Measurements from ENCODE around the gene CDC42BPA. TPM values are rescaled to one million over a fixed set of nuclear protein-coding genes. Genes with fewer than 3 reads are reported as not detected.

Gene CDC42BPA
- total and polyA plus RNA-seq, 2 of the 8 experiments (the other 6 are each of a cell fraction or from before 2014, with no cell fraction given), result 7.1 to 28.5 TPM

DNA sequence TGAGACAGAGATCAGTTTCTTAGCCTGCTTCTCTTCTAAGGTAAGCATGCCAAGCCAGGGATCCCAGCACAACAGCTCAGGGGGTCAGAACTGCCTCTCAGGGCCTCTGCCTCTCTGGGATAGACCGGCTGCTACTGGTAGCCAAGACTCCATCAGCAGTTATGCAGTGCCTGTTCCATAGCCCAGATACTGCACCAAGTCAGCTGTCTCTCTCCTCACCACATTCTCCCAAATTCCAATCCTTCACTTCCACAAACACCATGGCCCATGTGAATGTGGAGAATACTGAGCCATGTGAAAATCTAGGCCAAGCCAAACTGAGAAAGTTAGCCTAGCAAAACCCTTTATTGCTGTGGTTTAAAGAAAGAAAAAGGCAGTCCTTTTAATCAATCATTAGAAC lies 37.5 kb downstream of the CDC42BPA start:
- Histone ChIP-seq H3K9ac (replicated peaks in 1 of 4; ENCODE audit: extremely low read depth in 1 of 4, low read depth in 3 of 4, low read length in 3 of 4) (no peak overlapping the region), H4K91ac (replicated peaks; ENCODE audit: insufficient read length, low read length) (no peak overlapping the region), H3K4me1 (replicated peaks in 1 of 4; ENCODE audit: control insufficient read depth in 3 of 4, insufficient read depth in 4 of 4, low read length in 3 of 4) (no peaks in the 10 kb centered on the region), H3K79me1 (ENCODE audit: low read depth, low read length) (peaks cover 6% of the 10 kb centered on the region), H3K4me2 (ENCODE audit: insufficient read depth in 1 of 2, low read depth in 2 of 2, low read length in 2 of 2) (no peak overlapping the region), H2BK5ac (ENCODE audit: low read depth, low read length) (no peak overlapping the region), H3K4ac (replicated peaks; ENCODE audit: insufficient read length, low read depth, low read length) (no peak overlapping the region), H4K8ac (ENCODE audit: extremely low read depth, insufficient read depth, low read length) (no peak overlapping the region), H3K79me2 (ENCODE audit: control insufficient read depth in 1 of 2, insufficient read depth in 2 of 2, low read length in 2 of 2) (peaks cover 0 to 72% of the 10 kb centered on the region in 2 experiments; a peak in 2 of 4 replicates), H2BK12ac (ENCODE audit: low read depth, low read length) (no peak overlapping the region), H3K27me3 (replicated peaks in 1 of 4; ENCODE audit: control insufficient read depth in 3 of 4, extremely low read depth in 1 of 4, insufficient read depth in 3 of 4, low read length in 3 of 4) (no peaks in the 10 kb centered on the region), H3K4me3 (ENCODE audit: extremely low read depth in 1 of 4, insufficient read depth in 2 of 4, low read depth in 3 of 4, low read length in 4 of 4) (no peak overlapping the region), H3K36me3 (ENCODE audit: control insufficient read depth in 2 of 4, insufficient read depth in 4 of 4, low read length in 3 of 4) (peaks cover 0 to 19% (median 2%) of the 10 kb centered on the region in 4 experiments; a peak in 3 of 8 replicates), H4K5ac (ENCODE audit: insufficient read length, low read depth, low read length) (no peak overlapping the region), H3K27ac (ENCODE audit: low read depth, low read length) (no peak overlapping the region), H3K23ac (ENCODE audit: insufficient read length) (no peak overlapping the region), H2AK5ac (ENCODE audit: low read depth, low read length) (no peak overlapping the region), H2BK20ac (ENCODE audit: low read length) (no peak overlapping the region), H3K23me2 (ENCODE audit: low read depth, low read length) (no peaks in the 10 kb centered on the region), H3K18ac (ENCODE audit: extremely low read depth, low read length) (no peak overlapping the region), H2BK120ac (replicated peaks; ENCODE audit: low read depth, low read length) (no peak overlapping the region), H3K9me3 (ENCODE audit: insufficient read depth in 2 of 2, low read depth in 1 of 2, low read length in 1 of 2) (peaks cover 8 to 23% of the 10 kb centered on the region in 2 experiments), H3K14ac (ENCODE audit: insufficient read length) (no peak overlapping the region), H4K20me1 (replicated peaks in 1 of 2; ENCODE audit: control insufficient read depth in 1 of 2, insufficient read depth in 2 of 2, low read length in 2 of 2) (no peaks in the 10 kb centered on the region), H2AFZ (ENCODE audit: low read length) (no peak overlapping the region), H3K56ac (replicated peaks; ENCODE audit: insufficient read length, low read depth, low read length) (no peak overlapping the region), H2BK15ac (ENCODE audit: low read length) (no peak overlapping the region)
- no peak for FAIRE-seq
- CTCF ChIA-PET (ENCODE audit: partially characterized antibody), result no interaction called here
- TF ChIP-seq NRF1 (IDR thresholded peaks at IDR 0.05; ENCODE audit: low read depth, low read length) (no peak), HDAC6 (IDR thresholded peaks at IDR 0.05; ENCODE audit: low read depth, low read length) (no peak), SIN3A (conservative IDR thresholded peaks at IDR 0.05 in 1 of 2, IDR thresholded peaks at IDR 0.05 in 1 of 2; ENCODE audit: low read depth in 1 of 2, low read length in 2 of 2) (no peak), SIX5 (IDR thresholded peaks at IDR 0.05; ENCODE audit: low read depth, low read length) (no peak)
- no peak for DNase-seq (ENCODE audit: low read depth in 1 of 2, low spot score in 2 of 2)
- POLR2A ChIA-PET (ENCODE audit: partially characterized antibody), result no interaction called here
- WGBS, 2 experiments (ENCODE audit: extremely low coverage in 1 of 2, insufficient coverage in 1 of 2, insufficient read length in 1 of 2, insufficient replicate concordance in 2 of 2, low coverage in 1 of 2, low lambda C conversion rate in 2 of 2, missing lambda C conversion rate in 1 of 2), result 87% methylated on average over 1 of the region's 1 CpG; no CpG with 5 or more reads in 1 of the 2 experiments

Measured in H1 (cell line).